ENCODE measurements around the gene ELK3.

The ELK3 gene

DNA sequence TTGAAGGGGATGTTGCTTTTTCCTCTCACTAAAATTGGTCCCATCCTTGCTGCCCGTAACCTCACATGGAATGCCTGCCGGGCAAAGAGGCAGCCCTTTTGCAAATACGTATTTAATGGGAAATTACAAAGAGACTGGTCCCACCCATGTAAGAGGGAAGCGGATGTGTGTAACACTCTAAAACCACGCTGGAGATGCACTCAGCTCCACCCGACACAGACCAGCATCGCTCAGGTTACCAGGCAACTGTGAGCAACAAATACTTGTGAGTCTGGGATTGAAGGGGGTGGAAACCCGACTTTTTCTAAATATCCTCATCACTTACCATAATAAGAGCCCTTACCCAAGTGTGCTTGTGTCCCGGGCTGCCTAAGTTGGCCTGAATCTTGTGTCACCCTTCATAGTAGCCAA, 47.7 kb downstream of the ELK3 start:
- Histone ChIP-seq H3K4me1 (ENCODE audit: control insufficient read depth, insufficient read depth, low read length, poor library complexity, severe bottlenecking) (peaks cover 33% of the 10 kb centered on the region), H3K4me3 (ENCODE audit: extremely low read depth, insufficient read depth, low read length, poor library complexity, severe bottlenecking) (no peak overlapping the region), H3K36me3 (ENCODE audit: control insufficient read depth, insufficient read depth, low read length) (peaks cover 80% of the 10 kb centered on the region), H3K27ac (ENCODE audit: low read depth, low read length, severe bottlenecking) (no peak overlapping the region), H3K9me3 (ENCODE audit: control insufficient read depth, low read length) (no peaks in the 10 kb centered on the region)
- WGBS, 2 experiments (ENCODE audit: insufficient coverage in 2 of 2), result 93 to 100% methylated on average over 6 of the region's 9 CpGs

DNA sequence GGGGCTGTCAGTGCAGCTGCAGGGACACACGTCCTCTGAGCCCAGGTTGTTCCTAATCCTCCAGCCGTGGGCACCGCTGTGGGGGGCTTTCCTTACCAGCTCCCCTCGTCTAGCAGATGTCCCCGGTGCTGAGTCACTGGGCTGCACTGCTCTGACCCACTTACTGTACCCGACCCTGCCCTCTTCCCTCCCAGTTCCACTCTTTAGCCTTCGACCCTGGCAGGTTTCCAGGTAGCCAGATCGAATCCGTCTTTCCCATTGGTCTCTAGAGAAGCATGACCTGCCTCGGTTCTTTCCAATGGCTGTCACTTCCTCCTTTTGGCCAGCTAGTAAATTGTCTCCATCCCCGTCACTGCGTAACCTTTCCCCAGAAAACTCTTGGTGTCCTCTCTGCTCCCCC, 48.4 kb downstream of the ELK3 start:
- Histone ChIP-seq H3K4me1 (ENCODE audit: control insufficient read depth, insufficient read depth, low read length, poor library complexity, severe bottlenecking) (peaks cover 33% of the 10 kb centered on the region), H3K4me3 (ENCODE audit: extremely low read depth, insufficient read depth, low read length, poor library complexity, severe bottlenecking) (no peak overlapping the region), H3K27ac (ENCODE audit: low read depth, low read length, severe bottlenecking) (no peak overlapping the region), H3K9me3 (ENCODE audit: control insufficient read depth, low read length) (no peaks in the 10 kb centered on the region), H3K36me3 (ENCODE audit: control insufficient read depth, insufficient read depth, low read length) (peaks cover 87% of the 10 kb centered on the region)
- WGBS, 2 experiments (ENCODE audit: insufficient coverage in 2 of 2), result 92 to 95% methylated on average over 11 to 12 of the region's 12 CpGs

DNA sequence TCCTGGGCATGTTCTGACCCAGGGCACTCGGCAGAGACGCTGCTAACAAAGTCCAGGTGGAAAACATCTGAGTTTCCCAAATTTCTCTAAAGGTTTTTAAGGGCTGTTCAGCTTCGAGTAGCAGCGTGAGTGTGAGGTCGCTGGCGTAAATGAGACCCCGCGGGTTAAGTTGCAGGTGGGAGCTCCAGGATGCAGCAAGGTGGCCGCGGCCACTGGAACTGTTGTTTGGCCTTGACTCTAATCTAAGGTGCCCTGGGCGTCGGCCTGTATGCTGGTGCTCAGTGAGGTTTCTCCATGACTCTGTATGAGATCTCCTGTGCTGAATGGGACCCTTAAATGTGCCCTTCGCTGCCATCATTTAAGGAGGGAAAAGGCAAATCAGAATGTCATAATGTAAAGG, 50.7 kb downstream of the ELK3 start:
- peaks cover 93% of the 10 kb centered on the region for H3K36me3 ChIP-seq (ENCODE audit: control insufficient read depth, insufficient read depth, low read length)
- H3K4me1 ChIP-seq (ENCODE audit: control insufficient read depth, insufficient read depth, low read length, poor library complexity, severe bottlenecking), result peaks cover 19% of the 10 kb centered on the region
- 88 to 94% methylated on average over 11 to 12 of the region's 13 CpGs for WGBS, 2 experiments (ENCODE audit: insufficient coverage in 2 of 2)
- no peak overlapping the region for H3K27ac ChIP-seq (ENCODE audit: low read depth, low read length, severe bottlenecking)
- H3K9me3 ChIP-seq (ENCODE audit: control insufficient read depth, low read length), result no peaks in the 10 kb centered on the region
- no peak overlapping the region for H3K4me3 ChIP-seq (ENCODE audit: extremely low read depth, insufficient read depth, low read length, poor library complexity, severe bottlenecking)

DNA sequence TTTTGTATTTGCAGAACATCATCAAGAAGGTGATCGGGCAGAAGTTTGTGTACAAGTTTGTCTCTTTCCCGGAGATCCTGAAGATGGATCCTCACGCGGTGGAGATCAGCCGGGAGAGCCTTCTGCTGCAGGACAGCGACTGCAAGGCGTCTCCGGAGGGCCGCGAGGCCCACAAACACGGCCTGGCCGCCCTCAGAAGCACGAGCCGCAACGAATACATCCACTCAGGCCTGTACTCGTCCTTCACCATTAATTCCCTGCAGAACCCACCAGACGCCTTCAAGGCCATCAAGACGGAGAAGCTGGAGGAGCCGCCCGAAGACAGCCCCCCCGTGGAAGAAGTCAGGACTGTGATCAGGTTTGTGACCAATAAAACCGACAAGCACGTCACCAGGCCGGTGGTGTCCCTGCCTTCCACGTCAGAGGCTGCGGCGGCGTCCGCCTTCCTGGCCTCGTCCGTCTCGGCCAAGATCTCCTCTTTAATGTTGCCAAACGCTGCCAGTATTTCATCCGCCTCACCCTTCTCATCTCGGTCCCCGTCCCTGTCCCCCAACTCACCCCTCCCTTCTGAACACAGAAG, 52.8 kb downstream of the ELK3 start:
- 93 to 98% methylated on average over 31 to 33 of the region's 36 CpGs for WGBS, 2 experiments (ENCODE audit: insufficient coverage in 2 of 2)

GRCh38 chr12:96247563-96247962, 53.4 kb downstream of the ELK3 start:
- Histone ChIP-seq H3K4me3 (ENCODE audit: extremely low read depth, insufficient read depth, low read length, poor library complexity, severe bottlenecking) (no peak overlapping the region), H3K36me3 (ENCODE audit: control insufficient read depth, insufficient read depth, low read length) (peaks cover 95% of the 10 kb centered on the region), H3K27ac (ENCODE audit: low read depth, low read length, severe bottlenecking) (no peak overlapping the region), H3K4me1 (ENCODE audit: control insufficient read depth, insufficient read depth, low read length, poor library complexity, severe bottlenecking) (peaks cover 11% of the 10 kb centered on the region), H3K9me3 (ENCODE audit: control insufficient read depth, low read length) (no peaks in the 10 kb centered on the region)
- 85 to 92% methylated on average over 8 to 13 of the region's 13 CpGs for WGBS, 2 experiments (ENCODE audit: insufficient coverage in 2 of 2)

More for the DNA sequence above, 52.8 kb downstream of the ELK3 start:
- Histone ChIP-seq H3K4me1 (ENCODE audit: control insufficient read depth, insufficient read depth, low read length, poor library complexity, severe bottlenecking) (peaks cover 11% of the 10 kb centered on the region), H3K36me3 (ENCODE audit: control insufficient read depth, insufficient read depth, low read length) (peaks cover 95% of the 10 kb centered on the region), H3K9me3 (ENCODE audit: control insufficient read depth, low read length) (no peaks in the 10 kb centered on the region), H3K4me3 (ENCODE audit: extremely low read depth, insufficient read depth, low read length, poor library complexity, severe bottlenecking) (no peak overlapping the region), H3K27ac (ENCODE audit: low read depth, low read length, severe bottlenecking) (no peak overlapping the region)

DNA sequence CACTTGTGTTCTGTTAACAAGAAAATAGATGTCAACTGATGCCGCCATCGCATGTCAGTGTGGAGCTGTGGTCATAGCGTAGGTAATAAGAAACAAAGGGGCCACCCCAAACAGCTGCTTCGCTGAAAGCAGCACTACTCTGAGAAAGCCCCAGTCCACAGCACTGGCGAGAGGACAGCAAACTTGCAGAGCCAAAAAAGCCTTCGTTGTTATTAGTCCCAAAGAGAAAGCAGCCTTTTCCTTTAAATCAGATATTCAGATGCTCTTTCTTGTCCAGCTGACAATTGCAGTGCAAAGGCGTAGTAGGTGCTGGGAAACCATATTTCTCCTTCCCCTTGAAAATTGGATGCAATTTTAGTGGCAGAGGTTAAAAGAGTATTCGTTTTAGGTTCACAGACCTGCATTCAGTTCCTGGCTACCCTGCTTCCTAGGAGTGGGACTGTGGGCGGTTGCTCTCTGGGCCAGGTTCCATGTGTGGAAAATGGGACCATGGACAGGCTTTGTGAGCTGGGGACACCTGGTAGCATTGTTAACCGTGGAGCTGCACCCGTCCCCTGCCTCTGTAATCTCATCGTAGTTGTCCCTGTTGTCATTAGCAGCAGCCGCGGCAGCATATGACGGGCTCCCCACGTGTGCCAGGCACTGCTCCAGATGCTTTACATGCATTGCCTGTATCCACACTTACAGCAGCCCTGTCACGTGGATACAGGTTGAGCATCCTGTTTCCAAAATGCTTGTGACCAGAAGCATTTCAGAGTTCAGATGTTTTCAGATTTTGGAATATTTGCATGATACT, 54.2 kb downstream of the ELK3 start:
- H3K27ac ChIP-seq (ENCODE audit: low read depth, low read length, severe bottlenecking), result no peak overlapping the region
- peaks cover 13% of the 10 kb centered on the region for H3K4me1 ChIP-seq (ENCODE audit: control insufficient read depth, insufficient read depth, low read length, poor library complexity, severe bottlenecking)
- peaks cover 94% of the 10 kb centered on the region for H3K36me3 ChIP-seq (ENCODE audit: control insufficient read depth, insufficient read depth, low read length)
- H3K9me3 ChIP-seq (ENCODE audit: control insufficient read depth, low read length), result no peaks in the 10 kb centered on the region
- 95% methylated on average over 15 to 17 of the region's 17 CpGs for WGBS, 2 experiments (ENCODE audit: insufficient coverage in 2 of 2)
- H3K4me3 ChIP-seq (ENCODE audit: extremely low read depth, insufficient read depth, low read length, poor library complexity, severe bottlenecking), result no peak overlapping the region

DNA sequence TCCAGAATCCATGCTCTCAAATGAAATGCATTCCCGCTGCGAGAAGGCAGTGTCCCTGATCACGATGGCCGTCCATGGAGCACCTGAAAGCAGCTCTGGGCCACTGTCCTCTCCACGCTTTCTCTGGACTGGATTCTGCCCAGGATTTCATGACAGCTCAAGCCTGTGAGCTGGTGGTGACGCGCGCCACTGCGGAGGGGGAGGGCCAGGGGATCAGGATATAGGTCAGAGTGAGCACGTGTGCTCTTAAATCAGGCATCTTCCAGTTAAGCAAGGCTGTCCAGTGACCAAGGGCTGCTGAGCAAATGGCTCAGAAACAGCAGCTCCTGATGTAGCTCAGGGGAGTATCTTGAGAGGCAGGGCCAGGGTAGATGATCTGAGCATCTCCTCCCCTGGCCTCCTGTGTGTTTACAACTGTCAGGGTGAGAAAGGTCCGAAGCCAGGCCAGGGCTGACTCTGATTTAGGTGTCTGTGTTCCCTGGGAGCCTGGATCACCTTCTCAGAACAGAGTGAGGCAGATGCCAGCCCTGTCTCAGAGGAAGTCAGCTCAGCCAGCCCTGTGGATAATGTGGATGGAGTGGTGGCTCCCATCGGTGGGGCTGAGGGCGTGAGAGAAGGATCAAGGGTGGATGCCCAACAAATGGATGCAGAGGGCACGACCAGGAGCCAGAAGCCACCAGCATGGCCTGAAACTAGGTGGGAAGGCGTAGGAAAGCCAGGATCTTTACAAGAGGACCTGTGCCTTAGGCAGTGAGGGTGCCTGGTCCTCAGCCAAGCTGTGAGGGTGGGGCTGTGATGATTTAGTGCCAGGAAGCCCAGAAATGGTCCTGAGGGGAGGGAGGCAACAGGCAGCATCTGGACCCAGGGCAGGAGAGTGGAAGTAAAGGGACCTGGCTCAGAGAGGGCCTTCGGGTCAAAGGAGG, 55.3 kb downstream of the ELK3 start:
- H3K36me3 ChIP-seq (ENCODE audit: control insufficient read depth, insufficient read depth, low read length), result peaks cover 96% of the 10 kb centered on the region
- no peaks in the 10 kb centered on the region for H3K9me3 ChIP-seq (ENCODE audit: control insufficient read depth, low read length)
- WGBS, 2 experiments (ENCODE audit: insufficient coverage in 2 of 2), result 93 to 96% methylated on average over 13 of the region's 16 CpGs
- no peak overlapping the region for H3K4me3 ChIP-seq (ENCODE audit: extremely low read depth, insufficient read depth, low read length, poor library complexity, severe bottlenecking)
- peaks cover 16% of the 10 kb centered on the region for H3K4me1 ChIP-seq (ENCODE audit: control insufficient read depth, insufficient read depth, low read length, poor library complexity, severe bottlenecking)
- H3K27ac ChIP-seq (ENCODE audit: low read depth, low read length, severe bottlenecking), result no peak overlapping the region

- H3K36me3 ChIP-seq (ENCODE audit: control insufficient read depth, insufficient read depth, low read length), result peaks cover 91% of the 10 kb centered on the region
These were observed 56.0 kb downstream of the ELK3 start for GRCh38 chr12:96250119-96250685.

GRCh38 chr12:96255077-96255476, 60.9 kb downstream of the ELK3 start:
- Histone ChIP-seq H3K27ac (ENCODE audit: low read depth, low read length, severe bottlenecking) (peak overlapping the region; percentile 67), H3K4me3 (ENCODE audit: extremely low read depth, insufficient read depth, low read length, poor library complexity, severe bottlenecking) (no peak overlapping the region), H3K4me1 (ENCODE audit: control insufficient read depth, insufficient read depth, low read length, poor library complexity, severe bottlenecking) (peaks cover 24% of the 10 kb centered on the region), H3K36me3 (ENCODE audit: control insufficient read depth, insufficient read depth, low read length) (peaks cover 88% of the 10 kb centered on the region), H3K9me3 (ENCODE audit: control insufficient read depth, low read length) (no peaks in the 10 kb centered on the region)
- WGBS, 2 experiments (ENCODE audit: insufficient coverage in 2 of 2), result 86 to 91% methylated on average over 8 of the region's 8 CpGs

More at GRCh38 chr12:96250119-96250685, 56.0 kb downstream of the ELK3 start:
- Histone ChIP-seq H3K4me1 (ENCODE audit: control insufficient read depth, insufficient read depth, low read length, poor library complexity, severe bottlenecking) (peaks cover 23% of the 10 kb centered on the region), H3K4me3 (ENCODE audit: extremely low read depth, insufficient read depth, low read length, poor library complexity, severe bottlenecking) (no peak overlapping the region), H3K9me3 (ENCODE audit: control insufficient read depth, low read length) (no peaks in the 10 kb centered on the region), H3K27ac (ENCODE audit: low read depth, low read length, severe bottlenecking) (no peak overlapping the region)
- WGBS, 2 experiments (ENCODE audit: insufficient coverage in 2 of 2), result 96 to 100% methylated on average over 5 to 6 of the region's 7 CpGs

DNA sequence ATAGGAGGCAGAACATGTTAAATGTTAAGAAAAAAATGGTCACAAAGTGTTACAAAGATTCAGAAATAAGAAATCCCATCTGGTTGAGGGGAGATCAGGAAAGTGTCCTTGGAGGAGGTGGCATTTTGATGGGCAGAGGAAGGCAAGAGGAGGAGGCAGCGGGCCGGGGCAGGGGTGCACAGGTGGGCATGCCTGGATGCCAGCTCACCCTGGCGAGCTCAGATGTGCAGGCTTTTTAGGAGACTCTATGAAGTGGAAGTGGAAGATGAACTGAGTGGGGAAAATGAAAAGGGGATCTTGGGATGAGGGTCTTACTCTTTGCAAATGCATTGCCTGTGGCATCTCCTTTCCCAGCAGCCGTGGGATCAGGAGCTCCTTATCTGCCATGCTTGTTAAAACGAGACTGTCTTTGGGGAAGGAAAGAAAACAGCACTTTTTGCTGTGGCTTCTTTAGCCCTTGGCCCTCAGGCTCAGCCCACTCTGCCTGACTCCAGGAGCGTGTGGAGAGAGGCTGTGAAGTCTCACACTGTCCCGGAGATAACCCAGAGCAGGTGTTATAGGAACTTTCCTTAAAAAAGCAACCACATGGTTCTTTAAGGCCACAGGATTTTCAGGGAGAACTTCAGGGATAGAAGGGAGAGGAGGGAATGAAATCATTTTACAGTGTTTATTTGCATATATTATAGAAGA, 62.6 kb downstream of the ELK3 start:
- peaks cover 88% of the 10 kb centered on the region for H3K36me3 ChIP-seq (ENCODE audit: control insufficient read depth, insufficient read depth, low read length)
- peaks cover 27% of the 10 kb centered on the region for H3K4me1 ChIP-seq (ENCODE audit: control insufficient read depth, insufficient read depth, low read length, poor library complexity, severe bottlenecking)
- H3K9me3 ChIP-seq (ENCODE audit: control insufficient read depth, low read length), result no peaks in the 10 kb centered on the region
- no peak overlapping the region for H3K27ac ChIP-seq (ENCODE audit: low read depth, low read length, severe bottlenecking)
- whole genome bisulfite sequencing, 2 experiments (ENCODE audit: insufficient coverage in 2 of 2), result 84 to 97% methylated on average over 4 to 5 of the region's 7 CpGs
- no peak overlapping the region for H3K4me3 ChIP-seq (ENCODE audit: extremely low read depth, insufficient read depth, low read length, poor library complexity, severe bottlenecking)
